GM23338 (cell line): ENCODE measurements around the gene ACOX1. TPM values are rescaled to one million over a fixed set of nuclear protein-coding genes. Genes with fewer than 3 reads are reported as not detected.

Experiments
- ATAC-seq: fragments of 200-7000 bp; cut with Tn5 transposase; 3 replicates; pipeline ENCODE4 v1.9.1; 2020
- DNase-seq: peaks from one replicate; pipeline ENCODE4 v3.0.0-alpha.2; 2015; ENCODE audit warnings: low spot score
- H2AFZ ChIP-seq: fragments of 200-600 bp; sonication (generic); 2 replicates; pipeline ENCODE4 v1.8.0; 2016; ENCODE audit warnings: antibody characterized with exemption, mild to moderate bottlenecking, moderate library complexity
- H3F3A ChIP-seq: fragments of 200-600 bp; sonication (generic); replicated peaks from 2 replicates; pipeline ENCODE4 v1.8.0; 2017; ENCODE audit warnings: antibody characterized with exemption, mixed run types, low read depth
- H3K27ac ChIP-seq: fragments of 200-600 bp; sonication (generic); 2 replicates; pipeline ENCODE4 v1.6.1; 2016; ENCODE audit warnings: low read depth
- H3K27me3 ChIP-seq: fragments of 200-600 bp; sonication (generic); 2 replicates; pipeline ENCODE4 v1.8.0; 2016; ENCODE audit warnings: mild to moderate bottlenecking, mixed run types, moderate library complexity; ENCODE audit not compliant: insufficient read depth
- H3K36me3 ChIP-seq: fragments of 200-600 bp; sonication (generic); 2 replicates; pipeline ENCODE4 v1.8.0; 2016; ENCODE audit warnings: mild to moderate bottlenecking; ENCODE audit not compliant: insufficient read depth
- H3K4me1 ChIP-seq: fragments of 200-600 bp; sonication (generic); 2 replicates; pipeline ENCODE4 v1.8.0; 2016; ENCODE audit warnings: mild to moderate bottlenecking, moderate library complexity; ENCODE audit not compliant: insufficient read depth
- H3K4me2 ChIP-seq: fragments of 200-600 bp; sonication (generic); 2 replicates; pipeline ENCODE4 v1.7.1; 2017; ENCODE audit warnings: mixed run types
- H3K4me3 ChIP-seq: fragments of 200-600 bp; sonication (generic); 2 replicates; pipeline ENCODE4 v1.6.1; 2016; ENCODE audit warnings: mixed run types
- H3K79me2 ChIP-seq: fragments of 200-600 bp; sonication (generic); replicated peaks from 2 replicates; pipeline ENCODE4 v1.8.0; 2017; ENCODE audit warnings: mild to moderate bottlenecking; ENCODE audit not compliant: insufficient read depth
- H3K9me2 ChIP-seq: fragments of 200-600 bp; sonication (generic); 2 replicates; pipeline ENCODE4 v1.8.0; 2017; ENCODE audit not compliant: insufficient read depth
- H4K20me1 ChIP-seq: fragments of 200-600 bp; sonication (generic); replicated peaks from 2 replicates; pipeline ENCODE4 v1.8.0; 2017; ENCODE audit warnings: mild to moderate bottlenecking; ENCODE audit not compliant: insufficient read depth
- H3K27ac Mint-ChIP-seq: 2 replicates; pipeline ENCODE4 v1.8.0; 2020; ENCODE audit warnings: inconsistent platforms, mild to moderate bottlenecking, moderate library complexity, mixed read lengths
- H3K27me3 Mint-ChIP-seq: 3 replicates; pipeline ENCODE4 v1.8.0; 2022; ENCODE audit warnings: low read depth, mild to moderate bottlenecking, moderate library complexity, mixed read lengths, inconsistent platforms; ENCODE audit not compliant: insufficient read depth, poor library complexity
- H3K36me3 Mint-ChIP-seq: 3 replicates; pipeline ENCODE4 v1.8.0; 2021; ENCODE audit warnings: low read depth, mild to moderate bottlenecking, inconsistent platforms, moderate library complexity, mixed read lengths
- H3K4me1 Mint-ChIP-seq: 3 replicates; pipeline ENCODE4 v1.8.0; 2020; ENCODE audit warnings: mild to moderate bottlenecking, inconsistent platforms, mixed read lengths
- H3K4me3 Mint-ChIP-seq: 3 replicates; pipeline ENCODE4 v1.8.0; 2021; ENCODE audit warnings: moderate library complexity, mild to moderate bottlenecking, inconsistent platforms, mixed read lengths
- H3K9me3 Mint-ChIP-seq: 3 replicates; pipeline ENCODE4 v1.8.0; 2020; ENCODE audit warnings: moderate library complexity, mild to moderate bottlenecking, inconsistent platforms, mixed read lengths
- CREB1 ChIP-seq: fragments of 250-450 bp; sonication (Bioruptor Pico); IDR thresholded peaks from 2 replicates; pipeline ENCODE4 v1.5.0; 2020; ENCODE audit warnings: low read depth, mild to moderate bottlenecking, moderate library complexity
- CTCF ChIP-seq, 2 experiments: fragments of 200-600 bp in 1 of 2; sonication (generic) in 1 of 2; conservative IDR thresholded peaks; 2 replicates each; pipeline versions ENCODE4 v1.5.1 to v1.6.1; 2016 to 2017; ENCODE audit warnings: antibody characterized with exemption in 2 of 2, low read depth in 2 of 2, mild to moderate bottlenecking in 2 of 2, moderate library complexity in 1 of 2
- ETS1 ChIP-seq: IDR thresholded peaks from 2 replicates; pipeline ENCODE4 v1.6.1; 2016; ENCODE audit warnings: antibody characterized with exemption
- EZH2 ChIP-seq: fragments of 200-600 bp; sonication (generic); IDR thresholded peaks from one replicate; pipeline ENCODE4 v1.8.0; 2017; ENCODE audit warnings: antibody characterized with exemption, mild to moderate bottlenecking, low read depth; ENCODE audit not compliant: unreplicated experiment
- EZH2phosphoT487 ChIP-seq: fragments of 200-600 bp; sonication (generic); IDR thresholded peaks from one replicate; pipeline ENCODE4 v1.8.1; 2018; ENCODE audit warnings: antibody characterized with exemption; ENCODE audit not compliant: unreplicated experiment
- JUNB ChIP-seq: IDR thresholded peaks from one replicate; pipeline ENCODE4 v1.6.1; 2016; ENCODE audit warnings: antibody characterized with exemption; ENCODE audit not compliant: unreplicated experiment
- NANOG ChIP-seq: IDR thresholded peaks from 2 replicates; pipeline ENCODE4 v1.6.1; 2016; ENCODE audit warnings: antibody characterized with exemption, borderline replicate concordance
- POLR2AphosphoS5 ChIP-seq: IDR thresholded peaks from 2 replicates; pipeline ENCODE4 v1.6.1; 2016; ENCODE audit warnings: antibody characterized with exemption, low read depth
- REST ChIP-seq: IDR thresholded peaks from one replicate; pipeline ENCODE4 v1.6.1; 2018; ENCODE audit warnings: antibody characterized with exemption; ENCODE audit not compliant: unreplicated experiment
- STAT1 ChIP-seq: IDR thresholded peaks from one replicate; pipeline ENCODE4 v1.6.1; 2016; ENCODE audit warnings: antibody characterized with exemption; ENCODE audit not compliant: unreplicated experiment
- ZNF114 ChIP-seq: fragments of 250-450 bp; sonication (Bioruptor Pico); IDR thresholded peaks from 2 replicates; pipeline ENCODE4 v1.5.0; 2020; ENCODE audit warnings: mild to moderate bottlenecking, moderate library complexity
- ZNF331 ChIP-seq: fragments of 250-450 bp; sonication (Bioruptor Pico); IDR thresholded peaks from 2 replicates; pipeline ENCODE4 v1.5.0; 2020; ENCODE audit warnings: low read depth, mild to moderate bottlenecking, moderate library complexity
- ZNF462 ChIP-seq: fragments of 250-450 bp; sonication (Bioruptor Pico); IDR thresholded peaks from 2 replicates; pipeline ENCODE4 v1.5.0; 2020; ENCODE audit warnings: mild to moderate bottlenecking, moderate library complexity
- polyA plus RNA-seq: library from polyadenylated mRNA; unstranded; fragments of >200 nt; fragmentation: Nextera tagmentation; extraction: Ambion mirVana; gene quantifications from 2 replicates; pipeline ENCODE4 v1.2.1, GENCODE V29; 2016
- total RNA-seq: library from RNA; depleted of rRNA; stranded (reverse); fragments of >200 nt; shearing (Covaris generic); gene quantifications from 2 replicates; pipeline ENCODE4 v1.2.3, GENCODE V29; 2014

Gene ACOX1
- total and polyA plus RNA-seq, 2 experiments from 2014 or later = 12.8 to 32.9 TPM

GRCh38 chr17:75996665-75997590, 18.0 kb upstream of the ACOX1 start:
- 0 out of 2 replicates have a peak, but pooled peaks cover 5% of the 10 kb centered on the region for H3F3A ChIP-seq
- H3K4me3 Mint-ChIP-seq = no peak overlapping the region; the same call in 2 of the 3 replicates

More at GRCh38 chr17:75996665-75997590, 18.0 kb upstream of the ACOX1 start:
- H3K79me2 ChIP-seq = no peaks in the 10 kb centered on the region
- no peaks in the 10 kb centered on the region for H3K36me3 ChIP-seq
- no peak for DNase-seq
- H3K27ac ChIP-seq = 0 out of 2 replicates have a peak overlapping the region, but pooled peaks have one; percentile 59
- no peak overlapping the region for H2AFZ ChIP-seq
- no peaks in the 10 kb centered on the region for H3K4me1 ChIP-seq
- H3K4me3 ChIP-seq = no peak overlapping the region
- peaks cover 14% of the 10 kb centered on the region for H3K27me3 Mint-ChIP-seq
- no peaks in the 10 kb centered on the region for H4K20me1 ChIP-seq
- H3K27ac Mint-ChIP-seq = 0 out of 2 replicates have a peak overlapping the region, but pooled peaks have one; percentile 13
- no peaks in the 10 kb centered on the region for H3K27me3 ChIP-seq
- no peaks in the 10 kb centered on the region for H3K9me2 ChIP-seq
- no peaks in the 10 kb centered on the region for H3K9me3 Mint-ChIP-seq
- TF ChIP-seq ZNF114 (CRISPR knock-in tag) = no peak
- no peak for TF ChIP-seq ZNF331 (CRISPR knock-in tag)
- TF ChIP-seq STAT1 = no peak
- no peak for TF ChIP-seq NANOG
- no peak for TF ChIP-seq JUNB
- no peak for TF ChIP-seq CTCF (conservative IDR thresholded peaks at IDR 0.05; ENCODE audit: low read depth in 2 of 2)
- TF ChIP-seq ETS1 = no peak
- no peak for TF ChIP-seq ZNF462 (CRISPR knock-in tag)
- TF ChIP-seq REST = no peak
- TF ChIP-seq POLR2AphosphoS5 = no peak
- no peak for TF ChIP-seq EZH2
- TF ChIP-seq EZH2phosphoT487 = no peak
- TF ChIP-seq CREB1 = no peak
- H3K4me1 Mint-ChIP-seq = peaks cover 10% of the 10 kb centered on the region; the same call in 2 of the 3 replicates
- H3K36me3 Mint-ChIP-seq = peaks cover 18% of the 10 kb centered on the region
- ATAC-seq = no peak
- H3K4me2 ChIP-seq = no peak overlapping the region
